IMR-90 (cell line): ENCODE measurements around the gene PDE8B. TPM values are rescaled to one million over a fixed set of nuclear protein-coding genes. Genes with fewer than 3 reads are reported as not detected.
"Not testable (repeated sequence)": the region's sequence is repeated elsewhere in the genome, so short reads cannot be mapped to it uniquely, and the experiment has no call there.

Experiments used
- ATAC-seq: fragments of 200-7000 bp; cut with Tn5 transposase; 2 replicates; pipeline ENCODE4 v1.9.1; 2020; ENCODE audit warnings: low read depth, mild to moderate bottlenecking, moderate library complexity
- BruUV-seq: library from RNA; stranded (reverse); fragments of 400-500 nt; replicated peaks from 2 replicates; lab custom pipeline; 2021; lab: Mats Ljungman, UMichigan
- CTCF ChIA-PET: fragments of 300-600 bp; formaldehyde crosslinking; extraction: SDS; loops from one replicate; lab custom pipeline; 2021; ENCODE audit warnings: antibody characterized with exemption; lab: Yijun Ruan, JAX
- POLR2A ChIA-PET: fragments of 300-600 bp; sonication (Branson Sonifier 250); formaldehyde crosslinking; loops from one replicate; lab custom pipeline; 2022; ENCODE audit warnings: antibody characterized with exemption; ENCODE audit not compliant: unreplicated experiment; lab: Charles Lee
- DNase-seq: peaks from one replicate; pipeline ENCODE4 v3.0.0; 2013
- H2AFZ ChIP-seq: replicated peaks from 2 replicates; pipeline ENCODE3; 2013; ENCODE audit warnings: low read length, mild to moderate bottlenecking; ENCODE audit not compliant: poor library complexity
- H2AK5ac ChIP-seq: 2 replicates; pipeline ENCODE4 v1.6.1; 2013; ENCODE audit warnings: low read depth, low read length, inconsistent platforms
- H2AK9ac ChIP-seq: replicated peaks from 2 replicates; pipeline ENCODE3; 2013; ENCODE audit warnings: mild to moderate bottlenecking, low read depth, low read length, moderate library complexity; ENCODE audit not compliant: poor library complexity
- H2BK120ac ChIP-seq: 2 replicates; pipeline ENCODE4 v1.6.1; 2013; ENCODE audit warnings: low read depth, low read length, inconsistent platforms
- H2BK15ac ChIP-seq: 3 replicates; pipeline ENCODE4 v1.6.1; 2013; ENCODE audit warnings: low read depth, low read length, inconsistent platforms
- H2BK20ac ChIP-seq: 2 replicates; pipeline ENCODE4 v1.6.1; 2013; ENCODE audit warnings: low read depth, mild to moderate bottlenecking, inconsistent platforms, low read length, moderate library complexity
- H2BK5ac ChIP-seq: 2 replicates; pipeline ENCODE4 v1.6.1; 2013; ENCODE audit warnings: mild to moderate bottlenecking, low read depth, low read length, inconsistent platforms; ENCODE audit not compliant: poor library complexity, severe bottlenecking
- H3K14ac ChIP-seq: replicated peaks from 2 replicates; pipeline ENCODE4 v1.6.1; 2013; ENCODE audit warnings: low read depth, low read length, inconsistent platforms
- H3K18ac ChIP-seq: 2 replicates; pipeline ENCODE4 v1.6.1; 2013; ENCODE audit warnings: low read depth, low read length, control low read depth
- H3K23ac ChIP-seq: 2 replicates; pipeline ENCODE4 v1.6.1; 2013; ENCODE audit warnings: low read depth, low read length, inconsistent platforms
- H3K27ac ChIP-seq: 2 replicates; pipeline ENCODE4 v1.5.1; 2013; ENCODE audit warnings: mild to moderate bottlenecking, control low read depth, low read length; ENCODE audit not compliant: insufficient read depth
- H3K27me3 ChIP-seq: 2 replicates; pipeline ENCODE4 v1.6.1; 2013; ENCODE audit warnings: low read length; ENCODE audit not compliant: control insufficient read depth, insufficient read depth
- H3K36me3 ChIP-seq: 2 replicates; pipeline ENCODE4 v1.6.1; 2013; ENCODE audit warnings: low read length, mixed read lengths; ENCODE audit not compliant: control insufficient read depth, insufficient read depth
- H3K4ac ChIP-seq: 2 replicates; pipeline ENCODE4 v1.6.1; 2013; ENCODE audit warnings: low read depth, low read length, inconsistent platforms
- H3K4me1 ChIP-seq: 2 replicates; pipeline ENCODE4 v1.6.1; 2013; ENCODE audit warnings: low read length, mixed read lengths; ENCODE audit not compliant: control insufficient read depth, insufficient read depth
- H3K4me2 ChIP-seq: 2 replicates; pipeline ENCODE4 v1.6.1; 2013; ENCODE audit warnings: low read depth, mild to moderate bottlenecking, control low read depth, low read length, moderate library complexity
- H3K4me3 ChIP-seq: 2 replicates; pipeline ENCODE4 v1.5.1; 2013; ENCODE audit warnings: low read depth, mild to moderate bottlenecking, control low read depth, low read length, moderate library complexity; ENCODE audit not compliant: insufficient read depth
- H3K56ac ChIP-seq: 2 replicates; pipeline ENCODE4 v1.6.1; 2013; ENCODE audit warnings: low read length, inconsistent platforms; ENCODE audit not compliant: insufficient read depth; ENCODE audit errors: extremely low read depth
- H3K79me1 ChIP-seq, 2 experiments: 2 replicates each; pipeline ENCODE4 v1.6.1; 2013; ENCODE audit warnings: low read length in 2 of 2, inconsistent platforms in 1 of 2, low read depth in 1 of 2
- H3K9ac ChIP-seq: 2 replicates; pipeline ENCODE4 v1.6.1; 2013; ENCODE audit warnings: low read depth, low read length, control low read depth
- H3K9me1 ChIP-seq: 2 replicates; pipeline ENCODE4 v1.6.1; 2013; ENCODE audit warnings: low read length, inconsistent platforms; ENCODE audit not compliant: insufficient read depth
- H3K9me3 ChIP-seq: 2 replicates; pipeline ENCODE4 v1.6.1; 2013; ENCODE audit warnings: low read length; ENCODE audit not compliant: control insufficient read depth, insufficient read depth
- H4K20me1 ChIP-seq: 2 replicates; pipeline ENCODE4 v1.6.1; 2013; ENCODE audit warnings: low read length, inconsistent platforms; ENCODE audit not compliant: insufficient read depth
- H4K5ac ChIP-seq: 2 replicates; pipeline ENCODE4 v1.6.1; 2013; ENCODE audit warnings: mild to moderate bottlenecking, low read depth, low read length, control low read depth
- H4K8ac ChIP-seq, 2 experiments: 2 replicates each; pipeline ENCODE4 v1.6.1; 2013; ENCODE audit warnings: low read depth in 2 of 2, low read length in 2 of 2, control low read depth in 1 of 2, inconsistent platforms in 1 of 2
- H4K91ac ChIP-seq: 2 replicates; pipeline ENCODE4 v1.6.1; 2013; ENCODE audit warnings: low read depth, low read length, inconsistent platforms; ENCODE audit not compliant: insufficient read depth
- CEBPB ChIP-seq: IDR thresholded peaks from 2 replicates; pipeline ENCODE4 v1.6.1; 2012; ENCODE audit warnings: low read depth, low read length, improper control_type of control experiment
- ELK1 ChIP-seq: fragments of 150-350 bp; IDR thresholded peaks from 2 replicates; pipeline ENCODE4 v1.6.1; 2016; ENCODE audit warnings: low read depth, mild to moderate bottlenecking, low read length, moderate library complexity, borderline replicate concordance
- WGBS, 2 experiments: methylation state at CpG; one replicate each; pipeline versions ENCODE4 v1.1.5 to v1.1.7; 2013; ENCODE audit warnings: missing lambda C conversion rate in 2 of 2; ENCODE audit not compliant: insufficient read length in 1 of 2; ENCODE audit errors: extremely low coverage in 2 of 2; 5-methylcytosine and 5-hydroxymethylcytosine counted together
- dilution Hi-C: fragments of 300-500 bp; cut with HindIII; formaldehyde crosslinking; loops from one replicate; pipeline ENCODE4 v1.14.3; 2018; ENCODE audit warnings: low sequenced_read_pairs; ENCODE audit not compliant: unreplicated experiment
- in situ Hi-C: fragments of 300-500 bp; cut with MboI; formaldehyde crosslinking; loops from 3 replicates; pipeline ENCODE4 v1.14.3; 2019; ENCODE audit warnings: low sequenced_read_pairs, inconsistent platforms, mixed read lengths
- intact Hi-C: fragments of 100-400 bp; cut with micrococcal nuclease; formaldehyde crosslinking; loops from 2 replicates; pipeline ENCODE4 v1.10.0; 2022
- polyA plus RNA-seq, 3 experiments: library from polyadenylated mRNA; depleted of rRNA; stranded (reverse); fragments of >200 nt; gene quantifications; 2 replicates each; pipeline ENCODE4 v1.2.3, GENCODE V29; 2012; ENCODE audit warnings: low replicate concordance in 1 of 3
- total RNA-seq: library from RNA; depleted of rRNA; stranded (reverse); fragments of >200 nt; gene quantifications from 2 replicates; pipeline ENCODE4 v1.2.3, GENCODE V29; 2012

PDE8B gene
- total and polyA plus RNA-seq, 2 of the 4 experiments (the other 2 are of a cell fraction): under 0.01 to 0.03 TPM

- no TSS peak for BruUV-seq
- Histone ChIP-seq H3K27ac (no peak overlapping the region), H4K20me1 (no peaks in the 10 kb centered on the region), H2AFZ (no peak overlapping the region), H4K91ac (no peak overlapping the region), H2BK120ac (no peak overlapping the region), H3K79me1 (peaks cover 0 to 4% of the 10 kb centered on the region in 2 experiments; a peak in 2 of 4 replicates), H2BK15ac (no peak overlapping the region), H3K36me3 (no peaks in the 10 kb centered on the region), H3K18ac (no peak overlapping the region), H3K4me1 (no peaks in the 10 kb centered on the region), H3K9me3 (no peaks in the 10 kb centered on the region), H3K4me3 (no peak overlapping the region), H4K8ac (no peak overlapping the region), H3K4me2 (no peak overlapping the region), H3K23ac (no peak overlapping the region), H2AK9ac (no peak overlapping the region), H3K9ac (no peak overlapping the region), H3K9me1 (no peaks in the 10 kb centered on the region; the same call in 1 of the 2 replicates), H2BK5ac (no peak overlapping the region), H3K56ac (no peak overlapping the region), H3K27me3 (no peaks in the 10 kb centered on the region), H3K14ac (no peak overlapping the region), H3K4ac (no peak overlapping the region), H2BK20ac (no peak overlapping the region), H4K5ac (no peak overlapping the region), H2AK5ac (no peak overlapping the region)
- in situ Hi-C loops (no loop called here), intact Hi-C loops (no loop called here), dilution Hi-C loops (no loop called here)
- no CpG with 5 or more reads among the region's 1 CpG for WGBS, 2 experiments
- POLR2A ChIA-PET: no interaction called here
- ATAC-seq (no peak), DNase-seq (no peak)
- CTCF ChIA-PET: no interaction called here
- TF ChIP-seq CEBPB: peak; percentile 97
- TF ChIP-seq ELK1: no peak
These were observed 253.4 kb downstream of the PDE8B start for GRCh38 chr5:77463905-77464304.

- H3K9me3 ChIP-seq, H4K5ac ChIP-seq, H3K14ac ChIP-seq, POLR2A ChIA-PET, H4K20me1 ChIP-seq, H3K4me3 ChIP-seq, in situ Hi-C loops, H3K9ac ChIP-seq, H3K56ac ChIP-seq, intact Hi-C loops, CTCF ChIA-PET, H2AK5ac ChIP-seq, H4K91ac ChIP-seq, H3K27me3 ChIP-seq, dilution Hi-C loops, H3K79me1 ChIP-seq, H3K9me1 ChIP-seq, ATAC-seq, H2BK20ac ChIP-seq, H3K36me3 ChIP-seq, H3K23ac ChIP-seq, H3K18ac ChIP-seq, H2BK15ac ChIP-seq, DNase-seq, H2AFZ ChIP-seq, H2AK9ac ChIP-seq, BruUV-seq, H2BK5ac ChIP-seq, H3K4ac ChIP-seq, H3K4me2 ChIP-seq, H4K8ac ChIP-seq, H2BK120ac ChIP-seq, H3K27ac ChIP-seq, H3K4me1 ChIP-seq: not testable (repeated sequence)
- no CpG with 5 or more reads among the region's 3 CpGs for WGBS, 2 experiments
These were observed 258.4 kb downstream of the PDE8B start for GRCh38 chr5:77468875-77469274.
